ENCODE data around the gene ROBO1.

- no peak for TF ChIP-seq CTCF (conservative IDR thresholded peaks at IDR 0.05; ENCODE audit: low read depth, low read length)
- no peak for TF ChIP-seq EZH2 (IDR thresholded peaks at IDR 0.05; ENCODE audit: borderline replicate concordance, low read depth, low read length, poor library complexity, severe bottlenecking)
These were observed 872.3 kb downstream of the ROBO1 start for GRCh38 chr3:78895528-78895927.

Measured in A673 (cell line).